Right kidney (tissue), 1 donor: ENCODE data around the gene PFDN4.
A peak's percentile ranks its signal among the peaks of the same experiment; 100 is the strongest.

Experiments
- DNase-seq: peaks from one replicate; pipeline ENCODE4 v3.0.0-alpha.2; 2016

The PFDN4 gene

GRCh38 chr20:54199721-54200176, 8.1 kb upstream of the PFDN4 start:
- peak; percentile 45 for DNase-seq

- no peak for DNase-seq
These were observed 7.2 kb upstream of the PFDN4 start for GRCh38 chr20:54200487-54201267.

GRCh38 chr20:54201268-54201846, 6.5 kb upstream of the PFDN4 start:
- no peak for DNase-seq

DNA sequence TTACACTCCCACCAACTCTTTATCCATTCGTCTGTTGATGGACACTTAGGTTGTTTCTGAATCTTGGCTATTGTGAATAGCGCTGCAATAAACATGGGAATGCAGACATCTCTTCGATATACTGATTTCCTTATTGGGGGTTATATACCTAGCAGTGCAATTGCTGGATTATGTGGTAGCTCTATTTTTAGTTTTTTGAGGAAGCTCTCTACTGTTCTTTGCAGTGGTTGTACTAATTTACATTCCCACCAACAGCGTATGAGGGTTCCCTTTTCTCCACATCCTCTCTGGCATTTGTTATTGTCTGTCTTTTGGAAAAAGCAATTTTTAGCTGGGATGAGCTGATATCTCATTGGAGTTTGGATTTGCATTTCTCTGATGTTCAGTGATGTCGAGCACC, 4.6 kb upstream of the PFDN4 start:
- no peak for DNase-seq

DNA sequence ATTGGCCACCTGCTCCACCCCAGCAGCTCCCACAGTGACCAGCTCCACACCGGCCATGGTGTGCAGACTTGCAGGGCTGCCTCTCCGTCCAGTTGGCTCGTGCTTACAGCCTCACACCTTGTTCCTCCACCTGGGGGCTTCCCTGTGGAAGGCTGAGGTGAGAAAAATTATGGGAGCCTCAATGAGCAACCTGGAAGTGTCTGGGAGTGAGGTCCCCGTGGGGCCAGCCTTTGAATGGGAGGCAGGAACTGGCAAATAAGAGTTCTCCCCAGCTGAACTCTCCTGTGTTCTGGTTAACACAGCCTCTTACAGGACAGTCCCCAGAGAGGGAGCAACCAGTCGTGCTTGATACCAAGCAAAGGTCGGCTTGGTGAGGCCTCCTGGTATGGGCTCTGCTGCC, 3.8 kb upstream of the PFDN4 start:
- no peak for DNase-seq

DNA sequence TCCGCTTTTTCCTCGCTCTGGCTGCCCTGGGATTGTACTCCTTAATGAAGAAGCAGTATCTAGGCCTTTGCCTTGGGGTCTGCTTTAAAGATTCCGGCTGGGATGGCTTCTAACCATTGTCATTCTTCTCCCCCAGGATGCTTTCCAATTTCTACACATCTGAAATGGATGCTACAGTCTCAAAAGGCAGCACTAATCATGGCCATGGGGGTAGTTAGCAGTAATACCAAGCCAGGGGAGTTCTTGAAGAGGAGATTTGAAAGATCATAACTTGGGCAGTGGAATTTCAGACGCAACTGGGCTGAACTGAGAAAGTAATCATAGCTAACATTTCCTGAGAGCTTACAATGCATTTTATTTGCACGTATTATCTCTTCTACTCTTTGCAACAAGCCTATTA, 3.4 kb upstream of the PFDN4 start:
- DNase-seq, result no peak

GRCh38 chr20:54205450-54205849, 2.4 kb upstream of the PFDN4 start:
- DNase-seq, result no peak

DNA sequence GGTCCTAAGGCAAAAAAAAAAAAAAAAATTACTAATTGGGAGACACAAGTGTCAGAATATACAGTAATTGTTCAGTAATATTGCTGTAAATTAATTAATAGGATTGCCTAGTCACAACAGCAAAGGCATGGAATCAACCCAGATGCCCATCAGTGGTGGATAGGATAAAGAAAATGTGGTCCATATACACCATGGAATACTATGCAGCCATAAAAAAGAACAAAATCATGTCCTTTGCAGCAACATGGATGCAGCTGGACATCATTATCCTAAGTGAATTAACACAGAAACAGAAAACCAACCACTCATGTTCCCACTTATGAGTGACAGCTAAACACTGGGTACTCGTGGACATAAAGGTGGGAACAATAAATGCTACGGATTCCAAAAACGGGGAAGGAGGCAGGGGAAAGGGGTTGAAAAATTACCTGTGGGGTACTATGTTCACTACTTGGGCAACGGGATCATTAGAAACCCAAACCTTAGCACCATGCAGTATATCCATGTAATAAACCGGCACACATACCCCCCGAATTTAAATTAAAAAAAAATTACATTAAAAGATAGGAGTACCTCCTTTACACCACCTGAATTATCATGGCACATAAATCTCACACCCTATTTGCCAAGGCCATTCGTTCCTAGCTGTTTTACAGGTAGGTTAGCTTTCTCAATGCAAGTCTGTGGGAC, 689 bp upstream of the PFDN4 start:
- DNase-seq, result no peak

- DNase-seq, result no peak
These were observed 775 bp downstream of the PFDN4 start for GRCh38 chr20:54208548-54209176.

DNA sequence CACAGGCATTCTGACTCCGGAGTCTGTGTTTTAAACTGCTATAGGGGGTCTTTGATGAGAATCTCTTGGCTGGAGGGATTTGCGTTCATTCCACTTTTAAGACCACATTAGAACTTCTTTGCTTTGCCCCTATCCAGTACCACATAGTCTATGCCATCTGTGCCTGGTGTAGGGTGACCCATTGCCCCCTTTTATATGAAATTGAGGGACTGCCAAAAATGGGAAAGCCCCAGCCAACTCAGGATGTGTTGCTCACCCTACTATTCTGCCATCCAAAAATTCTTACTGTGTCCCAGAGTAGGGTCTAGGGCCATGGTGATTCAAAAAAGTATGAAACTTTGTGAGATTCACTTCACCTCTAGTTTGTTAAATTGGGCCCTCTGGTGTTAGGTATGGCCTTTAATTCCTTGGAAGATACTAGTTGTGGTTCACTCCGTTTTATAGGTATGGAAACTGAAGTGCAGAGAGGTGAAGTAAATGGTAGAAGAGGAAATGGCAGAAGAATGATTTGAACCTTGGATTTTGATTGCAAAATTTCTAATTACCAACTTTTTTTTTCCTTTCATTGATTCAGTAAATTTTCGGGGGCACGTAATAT, 1.4 kb downstream of the PFDN4 start:
- DNase-seq, result no peak

DNA sequence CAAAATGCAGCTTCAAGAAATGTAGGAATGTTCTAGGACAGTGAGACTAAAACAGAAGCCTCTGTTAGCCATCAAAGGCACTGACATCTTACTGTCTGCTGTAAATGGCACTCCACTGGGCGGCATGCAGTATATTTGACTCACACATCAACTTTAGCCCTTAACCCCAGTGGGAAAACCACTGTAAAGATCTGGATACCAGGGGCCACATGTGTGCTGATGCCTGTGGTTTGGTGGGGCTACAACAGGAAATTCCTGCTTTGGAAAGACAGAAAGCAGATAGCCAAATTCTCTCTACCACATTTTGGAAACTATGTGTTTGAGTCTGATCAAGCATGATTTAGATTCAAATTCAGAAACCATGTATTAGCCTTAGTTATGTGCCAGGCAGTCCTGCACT, 4.3 kb downstream of the PFDN4 start:
- DNase-seq, result no peak

DNA sequence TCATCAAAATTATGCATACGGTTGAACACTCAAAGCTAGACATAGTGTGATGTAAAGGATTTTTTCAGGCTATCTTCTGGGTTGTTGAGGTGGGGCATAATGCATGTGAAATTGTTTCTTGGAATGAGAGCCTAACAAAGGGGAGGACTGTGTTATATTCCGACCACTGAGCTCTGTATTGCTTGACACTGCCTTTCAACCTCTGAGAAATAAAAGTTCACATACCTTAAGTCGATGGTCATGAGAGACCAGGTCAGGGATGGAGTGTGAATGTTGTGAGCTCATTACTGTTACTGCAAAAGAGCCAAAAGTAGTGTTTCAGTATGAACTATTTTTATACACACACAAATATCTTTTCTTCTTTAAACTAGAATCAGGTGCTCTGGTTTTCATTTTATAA, 5.0 kb downstream of the PFDN4 start:
- DNase-seq, result no peak

DNA sequence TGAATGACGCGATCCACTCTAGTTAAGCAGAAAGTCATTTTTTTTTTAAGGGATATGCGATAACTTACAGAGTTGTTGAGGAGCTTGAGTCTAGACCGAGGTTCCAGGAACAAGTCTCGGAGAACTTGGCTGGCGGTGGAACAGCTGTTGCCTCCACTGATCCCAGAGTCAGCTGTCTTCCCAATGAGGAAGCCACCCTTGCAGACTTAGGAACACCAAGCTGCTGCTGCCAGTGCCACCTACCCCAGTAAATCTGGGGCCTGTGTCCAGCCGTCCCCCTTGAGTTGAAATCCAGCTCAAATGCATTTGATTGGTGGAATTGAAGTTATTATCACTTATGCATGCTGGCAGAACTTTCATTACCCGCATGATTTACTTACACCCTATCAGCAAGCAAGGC, 6.7 kb downstream of the PFDN4 start:
- DNase-seq, result no peak

- DNase-seq, result no peak
These were observed 7.4 kb downstream of the PFDN4 start for GRCh38 chr20:54215157-54215789.

DNA sequence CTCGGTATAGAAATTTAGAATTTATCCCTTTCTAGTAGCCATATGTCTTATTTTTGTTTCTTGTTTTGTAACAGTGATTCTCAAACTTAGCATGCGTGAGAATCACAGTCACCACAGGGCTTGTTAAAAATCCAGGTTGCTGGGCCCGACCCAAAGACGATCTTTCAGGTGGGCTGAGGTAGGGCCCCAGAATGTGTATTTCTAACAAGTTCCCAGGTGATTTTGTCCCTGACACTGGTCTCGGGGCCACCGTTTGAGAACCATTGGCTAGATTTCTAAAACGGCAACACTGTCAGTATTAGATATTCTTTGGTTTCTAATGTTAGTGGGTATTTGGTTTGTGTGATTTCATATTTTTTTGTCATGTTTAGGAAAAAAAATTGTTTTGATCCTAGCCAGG, 9.9 kb downstream of the PFDN4 start:
- DNase-seq, result no peak

DNA sequence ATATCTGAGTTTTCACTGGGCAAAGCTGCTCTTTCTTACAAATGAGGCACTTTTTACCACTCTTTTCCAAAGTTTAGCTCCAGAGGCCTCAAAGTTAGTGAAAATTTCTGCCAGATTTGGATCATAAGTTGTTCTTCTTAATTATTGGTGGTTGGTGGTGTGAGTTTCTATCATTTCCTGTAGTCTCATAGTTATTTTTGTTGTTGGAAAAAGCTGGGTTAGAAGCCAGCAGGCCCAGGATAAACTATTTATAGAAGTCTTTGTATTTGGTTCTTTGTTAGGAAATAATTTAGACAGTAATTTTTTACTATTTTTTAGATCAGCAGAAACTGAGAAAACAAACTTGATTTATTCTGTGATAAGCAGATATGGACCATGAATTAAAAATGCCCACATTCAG, 10.6 kb downstream of the PFDN4 start:
- DNase-seq, result no peak

- DNase-seq, result no peak
These were observed 12.0 kb downstream of the PFDN4 start for GRCh38 chr20:54219751-54220426.

DNA sequence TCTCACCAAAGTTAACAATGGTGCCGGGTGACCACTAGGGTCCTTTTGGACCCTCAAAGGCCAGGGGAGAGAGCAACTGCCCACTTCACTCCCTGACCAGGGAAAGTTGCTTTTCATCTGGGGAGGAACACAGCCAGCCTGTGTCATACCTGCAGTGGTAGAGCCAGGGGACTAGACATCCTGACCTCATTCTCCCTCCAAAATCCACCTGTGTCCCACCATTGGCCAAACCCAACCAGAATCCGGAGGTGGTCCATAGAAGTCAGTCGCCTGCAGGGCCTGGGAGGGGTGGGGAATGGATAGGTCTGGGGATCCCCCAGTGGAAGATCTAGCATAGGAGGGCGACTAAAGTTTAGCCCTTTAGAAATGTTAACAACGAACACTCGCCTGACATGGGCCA, 12.8 kb downstream of the PFDN4 start:
- no peak for DNase-seq

GRCh38 chr20:54221353-54221752, 13.5 kb downstream of the PFDN4 start:
- no peak for DNase-seq

- no peak for DNase-seq
These were observed 14.4 kb downstream of the PFDN4 start for GRCh38 chr20:54221996-54222890.

- DNase-seq, result no peak
These were observed 15.4 kb downstream of the PFDN4 start for GRCh38 chr20:54223285-54223684.
